Activated naive CD8-positive, alpha-beta T cell treated with anti-CD3 and anti-CD28 coated beads, Interleukin-2, amount 50 U/mL, for 24 hours (primary cell): ENCODE data around the gene MYH14.
"Not testable (repeated sequence)": the region's sequence is repeated elsewhere in the genome, so short reads cannot be mapped to it uniquely, and the experiment has no call there.

Source experiments
- ATAC-seq: fragments of 150-1000 bp; cut with Tn5 transposase; one replicate; pipeline ENCODE4 v1.10.0; 2021
- DNase-seq: peaks from one replicate; pipeline ENCODE4 v3.0.0; 2021
- H3K27ac Mint-ChIP-seq: one replicate; pipeline ENCODE4 v1.8.0; 2021; ENCODE audit warnings: mild to moderate bottlenecking, mixed read lengths
- H3K27me3 Mint-ChIP-seq: one replicate; pipeline ENCODE4 v1.8.0; 2021; ENCODE audit warnings: mixed read lengths
- H3K36me3 Mint-ChIP-seq: one replicate; pipeline ENCODE4 v1.8.0; 2021; ENCODE audit warnings: low read depth, mixed read lengths
- H3K4me1 Mint-ChIP-seq: one replicate; pipeline ENCODE4 v1.8.0; 2021; ENCODE audit warnings: mixed read lengths
- H3K4me3 Mint-ChIP-seq: one replicate; pipeline ENCODE4 v1.8.0; 2021; ENCODE audit warnings: mild to moderate bottlenecking, moderate library complexity, mixed read lengths
- H3K9me3 Mint-ChIP-seq: one replicate; pipeline ENCODE4 v1.8.0; 2021; ENCODE audit warnings: mixed read lengths

Gene MYH14

GRCh38 chr19:50333737-50334617 lies 130.6 kb downstream of the MYH14 start:
- Mint-ChIP-seq H3K4me3 (peak overlapping the region; percentile 75), H3K27ac (peak overlapping the region; percentile 89), H3K4me1 (peaks cover 54% of the 10 kb centered on the region), H3K27me3 (peaks cover 58% of the 10 kb centered on the region), H3K36me3 (peaks cover 19% of the 10 kb centered on the region), H3K9me3 (peaks cover 5% of the 10 kb centered on the region)
- DNase-seq (peak; percentile 87), ATAC-seq (peak; percentile 12)

GRCh38 chr19:50334741-50335421 lies 131.5 kb downstream of the MYH14 start:
- no peak overlapping the region for H3K27ac Mint-ChIP-seq
- no peak for ATAC-seq
- H3K27me3 Mint-ChIP-seq: peaks cover 50% of the 10 kb centered on the region
- DNase-seq: no peak
- no peaks in the 10 kb centered on the region for H3K9me3 Mint-ChIP-seq
- H3K4me3 Mint-ChIP-seq: peak overlapping the region; percentile 6
- peaks cover 48% of the 10 kb centered on the region for H3K4me1 Mint-ChIP-seq
- H3K36me3 Mint-ChIP-seq: peaks cover 14% of the 10 kb centered on the region

GRCh38 chr19:50337031-50337430 lies 133.6 kb downstream of the MYH14 start:
- peaks cover 33% of the 10 kb centered on the region for H3K27me3 Mint-ChIP-seq
- not testable (repeated sequence) for H3K4me3 Mint-ChIP-seq, H3K27ac Mint-ChIP-seq, H3K9me3 Mint-ChIP-seq, ATAC-seq, DNase-seq
- H3K36me3 Mint-ChIP-seq: peaks cover 13% of the 10 kb centered on the region
- peaks cover 33% of the 10 kb centered on the region for H3K4me1 Mint-ChIP-seq

GRCh38 chr19:50340331-50340730 lies 136.9 kb downstream of the MYH14 start:
- Mint-ChIP-seq H3K4me1 (peaks cover 17% of the 10 kb centered on the region), H3K27me3 (peaks cover 9% of the 10 kb centered on the region), H3K4me3 (no peak overlapping the region), H3K27ac (no peak overlapping the region), H3K9me3 (no peaks in the 10 kb centered on the region), H3K36me3 (peaks cover 5% of the 10 kb centered on the region)
- no peak for DNase-seq
- no peak for ATAC-seq

- no peak overlapping the region for H3K4me3 Mint-ChIP-seq
- peaks cover 12% of the 10 kb centered on the region for H3K4me1 Mint-ChIP-seq
- no peaks in the 10 kb centered on the region for H3K9me3 Mint-ChIP-seq
- DNase-seq (no peak), ATAC-seq (peak; percentile 48)
- H3K27me3 Mint-ChIP-seq: peaks cover 3% of the 10 kb centered on the region
- no peak overlapping the region for H3K27ac Mint-ChIP-seq
- no peaks in the 10 kb centered on the region for H3K36me3 Mint-ChIP-seq
Measured at GRCh38 chr19:50341091-50341564, 137.7 kb downstream of the MYH14 start.

DNA sequence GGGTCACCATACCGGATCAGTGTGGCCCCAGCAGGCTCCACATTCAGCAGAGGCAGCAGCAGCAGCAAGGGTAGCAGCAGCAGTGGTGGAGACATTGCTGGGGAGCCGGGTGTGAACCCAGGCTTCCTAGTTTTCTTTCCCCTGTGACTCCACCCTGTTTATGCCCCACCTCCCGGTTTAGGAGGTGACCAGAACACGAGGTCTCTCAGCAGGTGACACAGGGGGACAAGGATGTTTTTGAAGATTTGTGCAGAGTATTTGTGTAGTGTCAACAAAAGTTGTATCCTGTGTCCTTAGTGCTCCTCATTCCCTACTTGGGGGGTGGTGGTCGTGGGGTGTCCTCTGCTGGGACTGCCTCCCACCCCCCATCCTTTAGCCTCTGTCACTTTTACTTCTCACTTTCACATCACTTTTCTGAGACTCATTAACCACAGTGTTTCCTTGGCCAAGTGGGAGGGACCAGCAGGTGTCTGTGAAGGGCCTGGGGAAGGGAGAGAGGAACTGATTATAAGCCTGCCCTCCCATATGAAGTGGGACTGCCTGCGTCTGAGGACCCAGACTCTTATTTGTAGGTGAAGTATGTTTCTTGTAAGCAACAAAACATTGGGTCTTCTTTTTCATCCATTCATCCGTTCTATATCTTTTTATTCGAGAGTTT lies 141.4 kb downstream of the MYH14 start:
- Mint-ChIP-seq H3K4me1 (peaks cover 36% of the 10 kb centered on the region), H3K4me3 (peak overlapping the region; percentile 30), H3K36me3 (no peaks in the 10 kb centered on the region), H3K9me3 (no peaks in the 10 kb centered on the region), H3K27ac (peak overlapping the region; percentile 48), H3K27me3 (no peaks in the 10 kb centered on the region)
- ATAC-seq (peak; percentile 38), DNase-seq (no peak)

GRCh38 chr19:50347089-50347581 lies 143.7 kb downstream of the MYH14 start:
- DNase-seq, ATAC-seq, H3K9me3 Mint-ChIP-seq, H3K36me3 Mint-ChIP-seq, H3K27me3 Mint-ChIP-seq, H3K4me3 Mint-ChIP-seq: not testable (repeated sequence)
- Mint-ChIP-seq H3K27ac (peak overlapping the region; percentile 75), H3K4me1 (peaks cover 35% of the 10 kb centered on the region)

DNA sequence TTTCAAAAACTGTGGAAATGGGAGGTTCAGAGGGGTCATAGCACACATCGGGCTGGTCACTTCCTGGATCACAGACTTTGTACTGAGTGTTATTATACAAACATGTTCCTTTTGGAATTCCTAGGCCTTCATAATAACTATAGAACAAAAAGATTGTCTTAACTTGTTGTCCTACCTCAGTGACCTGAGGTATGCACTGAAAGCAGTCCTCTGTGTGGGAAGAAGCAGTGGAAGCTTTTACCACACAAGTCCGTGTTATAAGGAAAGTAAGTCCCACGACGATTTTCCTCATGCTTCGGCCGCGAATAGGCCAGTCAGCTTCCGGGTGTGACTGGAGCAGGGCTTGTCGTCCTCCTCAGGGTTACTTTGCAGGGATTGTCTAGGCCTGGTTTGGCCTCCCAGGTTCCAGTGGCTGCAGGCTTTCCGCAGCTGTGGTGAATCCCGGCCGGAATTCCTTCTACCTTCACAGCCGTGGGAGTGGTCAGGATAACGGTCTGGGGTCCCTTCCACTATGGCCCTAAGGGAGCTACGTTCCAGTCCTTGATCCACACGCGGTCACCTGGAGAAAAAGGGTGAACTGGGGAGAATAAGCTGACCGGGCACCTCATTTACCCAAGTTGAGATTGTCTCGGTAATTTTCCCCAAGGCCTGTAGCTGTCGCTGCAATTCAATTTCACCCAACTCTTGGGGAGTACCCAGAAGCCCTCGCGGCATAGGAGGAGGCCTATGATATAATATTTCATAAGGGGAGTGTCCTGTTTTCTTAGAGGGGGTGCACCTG lies 146.0 kb downstream of the MYH14 start:
- Mint-ChIP-seq H3K36me3 (no peaks in the 10 kb centered on the region), H3K9me3 (no peaks in the 10 kb centered on the region), H3K27me3 (no peaks in the 10 kb centered on the region), H3K27ac (no peak overlapping the region), H3K4me1 (peaks cover 32% of the 10 kb centered on the region), H3K4me3 (no peak overlapping the region)
- no peak for DNase-seq
- no peak for ATAC-seq

DNA sequence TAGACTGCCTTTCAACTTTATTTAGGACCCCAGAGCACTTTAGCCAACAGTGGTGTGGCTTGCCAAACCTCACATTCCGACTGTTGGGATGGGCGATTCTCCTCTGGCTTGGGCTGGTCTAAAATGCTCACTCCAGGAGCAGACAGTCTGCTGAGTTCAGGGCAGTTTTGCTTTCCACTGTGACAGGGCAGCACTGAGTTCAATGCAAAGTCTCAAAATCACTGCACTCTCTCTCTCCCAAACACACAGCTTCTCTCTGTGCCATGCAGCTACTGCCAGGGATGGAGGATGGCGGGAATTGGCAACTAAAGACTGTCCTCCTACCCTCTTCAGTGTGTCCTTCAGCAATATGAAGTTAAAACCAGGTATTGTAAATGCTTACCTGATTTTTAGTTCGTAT lies 148.8 kb downstream of the MYH14 start:
- H3K4me3 Mint-ChIP-seq: no peak overlapping the region
- H3K4me1 Mint-ChIP-seq: peaks cover 19% of the 10 kb centered on the region
- DNase-seq (no peak), ATAC-seq (no peak)
- H3K27me3 Mint-ChIP-seq: no peaks in the 10 kb centered on the region
- no peaks in the 10 kb centered on the region for H3K9me3 Mint-ChIP-seq
- H3K36me3 Mint-ChIP-seq: no peaks in the 10 kb centered on the region
- H3K27ac Mint-ChIP-seq: no peak overlapping the region

GRCh38 chr19:50353487-50353880 lies 150.1 kb downstream of the MYH14 start:
- DNase-seq, H3K27ac Mint-ChIP-seq, H3K4me3 Mint-ChIP-seq, ATAC-seq, H3K9me3 Mint-ChIP-seq, H3K27me3 Mint-ChIP-seq, H3K36me3 Mint-ChIP-seq: not testable (repeated sequence)
- H3K4me1 Mint-ChIP-seq: peaks cover 20% of the 10 kb centered on the region

GRCh38 chr19:50356691-50357177 lies 153.3 kb downstream of the MYH14 start:
- H3K36me3 Mint-ChIP-seq: peaks cover 14% of the 10 kb centered on the region
- peak overlapping the region; percentile 80 for H3K4me3 Mint-ChIP-seq
- H3K4me1 Mint-ChIP-seq: peaks cover 45% of the 10 kb centered on the region
- H3K27me3 Mint-ChIP-seq: no peaks in the 10 kb centered on the region
- no peaks in the 10 kb centered on the region for H3K9me3 Mint-ChIP-seq
- no peak for ATAC-seq
- DNase-seq: no peak
- peak overlapping the region; percentile 94 for H3K27ac Mint-ChIP-seq

GRCh38 chr19:50357178-50358100 lies 154.0 kb downstream of the MYH14 start:
- peak; percentile 68 for ATAC-seq
- Mint-ChIP-seq H3K4me3 (peak overlapping the region; percentile 80), H3K27ac (peak overlapping the region; percentile 94), H3K4me1 (peaks cover 52% of the 10 kb centered on the region), H3K36me3 (peaks cover 14% of the 10 kb centered on the region), H3K27me3 (no peaks in the 10 kb centered on the region), H3K9me3 (no peaks in the 10 kb centered on the region)
- DNase-seq: peak; percentile 85
